HEK293 (cell line): ENCODE data around the gene DPH5.
A peak's percentile ranks its signal among the peaks of the same experiment; 100 is the strongest.

ENCODE experiments used
- CTCF ChIA-PET: fragments of 350-600 bp; formaldehyde crosslinking; extraction: SDS; loops from one replicate; lab custom pipeline; 2021; ENCODE audit warnings: antibody characterized with exemption; lab: Yijun Ruan, JAX
- POLR2A ChIA-PET: fragments of 300-600 bp; formaldehyde crosslinking; extraction: SDS; loops from one replicate; lab custom pipeline; 2020; ENCODE audit warnings: antibody characterized with exemption, inconsistent platforms; lab: Yijun Ruan, JAX
- H3K27ac ChIP-seq: fragments of 200-500 bp; sonication (Bioruptor generic); 2 replicates; pipeline ENCODE4 v1.5.1; 2014; ENCODE audit warnings: low read depth, low read length, control low read depth, inconsistent platforms; ENCODE audit errors: extremely low read depth
- H3K36me3 ChIP-seq, 2 experiments: fragments of 200-500 bp in 1 of 2; sonication (Bioruptor generic) in 1 of 2; 1 replicate in 1 of 2; 2 replicates in 1 of 2; pipeline ENCODE4 v1.5.1; 2014 to 2017; ENCODE audit warnings: inconsistent platforms in 2 of 2, low read length in 2 of 2; ENCODE audit not compliant: control insufficient read depth in 2 of 2, insufficient read depth in 1 of 2
- H3K4me1 ChIP-seq: fragments of 200-500 bp; sonication (Bioruptor generic); 2 replicates; pipeline ENCODE4 v1.5.1; 2014; ENCODE audit warnings: mild to moderate bottlenecking, low read length, inconsistent platforms; ENCODE audit not compliant: control insufficient read depth, insufficient read depth
- H3K4me3 ChIP-seq: 2 replicates; pipeline ENCODE4 v1.5.1; 2011; ENCODE audit warnings: low read depth, mild to moderate bottlenecking, control low read depth, low read length, moderate library complexity
- H3K9me3 ChIP-seq: fragments of 200-500 bp; sonication (Bioruptor generic); 2 replicates; pipeline ENCODE4 v1.5.1; 2014; ENCODE audit warnings: low read depth, low read length, inconsistent platforms; ENCODE audit not compliant: control insufficient read depth, insufficient read depth
- CTCF ChIP-seq: fragments of 450-650 bp; formaldehyde crosslinking; IDR thresholded peaks from 2 replicates; pipeline ENCODE4 v1.5.1; 2016; ENCODE audit warnings: missing biosample characterization, missing genetic modification characterization
- ELK4 ChIP-seq: IDR thresholded peaks from 2 replicates; pipeline ENCODE4 v1.6.1; 2011; ENCODE audit warnings: mild to moderate bottlenecking, low read depth, low read length, borderline replicate concordance
- KLF8 ChIP-seq: fragments of 450-650 bp; formaldehyde crosslinking; IDR thresholded peaks from 2 replicates; pipeline ENCODE4 v1.5.1; 2016; ENCODE audit warnings: missing biosample characterization, missing genetic modification characterization
- MYNN ChIP-seq: fragments of 450-650 bp; formaldehyde crosslinking; IDR thresholded peaks from 2 replicates; pipeline ENCODE4 v1.5.1; 2016; ENCODE audit warnings: missing biosample characterization, missing genetic modification characterization, borderline replicate concordance
- ZBTB20 ChIP-seq: fragments of 450-650 bp; formaldehyde crosslinking; IDR thresholded peaks from 2 replicates; pipeline ENCODE4 v1.5.1; 2016; ENCODE audit warnings: missing biosample characterization, missing genetic modification characterization
- ZBTB48 ChIP-seq: fragments of 450-650 bp; formaldehyde crosslinking; IDR thresholded peaks from 2 replicates; pipeline ENCODE4 v1.5.1; 2016; ENCODE audit warnings: missing biosample characterization, missing genetic modification characterization
- ZNF157 ChIP-seq: fragments of 450-650 bp; formaldehyde crosslinking; IDR thresholded peaks from 2 replicates; pipeline ENCODE4 v1.5.1; 2016; ENCODE audit warnings: missing biosample characterization, missing genetic modification characterization
- ZNF2 ChIP-seq: fragments of 450-650 bp; formaldehyde crosslinking; IDR thresholded peaks from 2 replicates; pipeline ENCODE4 v1.5.1; 2016; ENCODE audit warnings: missing biosample characterization, missing genetic modification characterization
- ZNF335 ChIP-seq: fragments of 450-650 bp; formaldehyde crosslinking; conservative IDR thresholded peaks from 2 replicates; pipeline ENCODE4 v1.5.1; 2016; ENCODE audit warnings: missing biosample characterization, missing genetic modification characterization
- ZNF391 ChIP-seq: fragments of 450-650 bp; formaldehyde crosslinking; IDR thresholded peaks from 2 replicates; pipeline ENCODE4 v1.5.1; 2016; ENCODE audit warnings: low read depth, missing biosample characterization, missing genetic modification characterization, borderline replicate concordance
- ZNF398 ChIP-seq: fragments of 450-650 bp; formaldehyde crosslinking; IDR thresholded peaks from 2 replicates; pipeline ENCODE4 v1.5.1; 2017; ENCODE audit warnings: missing biosample characterization, missing genetic modification characterization
- ZNF555 ChIP-seq: fragments of 450-650 bp; formaldehyde crosslinking; conservative IDR thresholded peaks from 2 replicates; pipeline ENCODE4 v1.5.1; 2017; ENCODE audit warnings: missing biosample characterization, mild to moderate bottlenecking, missing genetic modification characterization, inconsistent platforms
- ZSCAN23 ChIP-seq: fragments of 450-650 bp; formaldehyde crosslinking; IDR thresholded peaks from 2 replicates; pipeline ENCODE4 v1.5.1; 2016; ENCODE audit warnings: missing biosample characterization, missing genetic modification characterization
- TF ChIP-seq, protein P1 (sequence below): fragments of 450-650 bp; formaldehyde crosslinking; conservative IDR thresholded peaks from 2 replicates; pipeline ENCODE4 v1.5.1; 2016; ENCODE audit warnings: low read depth, missing biosample characterization, missing genetic modification characterization

Gene DPH5

DNA sequence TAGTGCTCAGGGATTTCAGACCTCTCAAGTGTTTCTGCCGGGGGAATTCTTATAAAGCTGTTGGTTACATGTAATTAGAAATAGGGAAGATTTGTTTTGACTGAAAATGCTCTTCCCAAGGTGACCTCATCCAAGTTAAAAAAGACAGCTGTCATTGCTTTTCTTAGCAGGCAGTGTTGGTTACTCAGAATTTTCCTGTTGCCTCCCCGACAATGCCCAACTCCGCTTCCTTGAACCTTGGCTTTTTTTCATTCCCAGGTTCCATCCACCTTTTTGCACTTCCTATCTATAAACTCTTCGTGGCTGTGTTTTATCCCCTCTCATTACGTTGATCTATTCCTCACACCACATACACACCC lies 825 bp upstream of the DPH5 start:
- H3K27ac ChIP-seq = peak overlapping the region; percentile 32; the same call in 1 of the 2 replicates
- H3K4me1 ChIP-seq = peaks cover 3% of the 10 kb centered on the region; the same call in 1 of the 2 replicates
- peak overlapping the region; percentile 73 for H3K4me3 ChIP-seq
- TF ChIP-seq ZNF2 (tag by site-specific recombination) (no peak), CTCF (tag by site-specific recombination) (no peak), ZNF398 (tag by site-specific recombination) (no peak), KLF8 (tag by site-specific recombination) (no peak), ZSCAN23 (tag by site-specific recombination) (no peak), ZNF335 (tag by site-specific recombination) (peak; percentile 59), ZBTB20 (tag by site-specific recombination) (no peak)
- POLR2A ChIA-PET = interaction anchor here (0.6 to 1.0 kb wide), 3 partner anchors 9 to 227 kb away, joined by 3 to 4 read pairs (median 4); no protein-coding TSS in a partner anchor
- H3K36me3 ChIP-seq = peaks cover 4 to 32% of the 10 kb centered on the region in 2 experiments; a peak in 2 of 3 replicates
- CTCF ChIA-PET = interaction anchor here (1.0 kb wide), 1 partner anchor 212 kb away, joined by 4 read pairs; no protein-coding TSS in a partner anchor
- H3K9me3 ChIP-seq = no peaks in the 10 kb centered on the region

DNA sequence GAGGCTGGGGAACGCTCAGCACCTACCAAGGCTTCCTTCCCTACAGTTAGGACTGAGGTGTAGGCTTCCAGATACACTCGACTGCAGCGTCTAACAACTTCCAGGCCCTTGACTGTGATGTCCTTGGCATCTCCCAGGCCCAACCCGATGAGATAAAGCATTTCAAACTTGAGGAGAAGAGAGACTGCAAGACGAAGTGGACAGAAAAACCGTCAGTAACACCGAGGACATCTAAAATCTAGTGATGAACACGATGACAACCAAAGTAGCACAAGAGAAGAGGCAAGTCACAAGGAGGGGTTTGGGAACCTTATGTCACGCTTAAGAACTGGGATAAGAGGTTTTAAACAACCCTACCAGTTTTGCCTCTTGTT lies 314 bp downstream of the DPH5 start:
- TF ChIP-seq ZBTB48 = no peak
- no peak for TF ChIP-seq ELK4
- TF ChIP-seq, protein P1, sequence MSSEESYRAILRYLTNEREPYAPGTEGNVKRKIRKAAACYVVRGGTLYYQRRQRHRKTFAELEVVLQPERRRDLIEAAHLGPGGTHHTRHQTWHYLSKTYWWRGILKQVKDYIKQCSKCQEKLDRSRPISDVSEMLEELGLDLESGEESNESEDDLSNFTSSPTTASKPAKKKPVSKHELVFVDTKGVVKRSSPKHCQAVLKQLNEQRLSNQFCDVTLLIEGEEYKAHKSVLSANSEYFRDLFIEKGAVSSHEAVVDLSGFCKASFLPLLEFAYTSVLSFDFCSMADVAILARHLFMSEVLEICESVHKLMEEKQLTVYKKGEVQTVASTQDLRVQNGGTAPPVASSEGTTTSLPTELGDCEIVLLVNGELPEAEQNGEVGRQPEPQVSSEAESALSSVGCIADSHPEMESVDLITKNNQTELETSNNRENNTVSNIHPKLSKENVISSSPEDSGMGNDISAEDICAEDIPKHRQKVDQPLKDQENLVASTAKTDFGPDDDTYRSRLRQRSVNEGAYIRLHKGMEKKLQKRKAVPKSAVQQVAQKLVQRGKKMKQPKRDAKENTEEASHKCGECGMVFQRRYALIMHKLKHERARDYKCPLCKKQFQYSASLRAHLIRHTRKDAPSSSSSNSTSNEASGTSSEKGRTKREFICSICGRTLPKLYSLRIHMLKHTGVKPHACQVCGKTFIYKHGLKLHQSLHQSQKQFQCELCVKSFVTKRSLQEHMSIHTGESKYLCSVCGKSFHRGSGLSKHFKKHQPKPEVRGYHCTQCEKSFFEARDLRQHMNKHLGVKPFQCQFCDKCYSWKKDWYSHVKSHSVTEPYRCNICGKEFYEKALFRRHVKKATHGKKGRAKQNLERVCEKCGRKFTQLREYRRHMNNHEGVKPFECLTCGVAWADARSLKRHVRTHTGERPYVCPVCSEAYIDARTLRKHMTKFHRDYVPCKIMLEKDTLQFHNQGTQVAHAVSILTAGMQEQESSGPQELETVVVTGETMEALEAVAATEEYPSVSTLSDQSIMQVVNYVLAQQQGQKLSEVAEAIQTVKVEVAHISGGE = no peak
- TF ChIP-seq ZNF555 (tag by site-specific recombination) = no peak
- no peak for TF ChIP-seq ZNF157 (tag by site-specific recombination)
- no peak for TF ChIP-seq MYNN (tag by site-specific recombination)
- no peak for TF ChIP-seq ZNF391
- TF ChIP-seq, all 188 proteins: peak for 0
- Histone ChIP-seq H3K36me3 (peaks cover 10 to 40% of the 10 kb centered on the region in 2 experiments), H3K4me1 (peaks cover 3% of the 10 kb centered on the region; the same call in 1 of the 2 replicates), H3K9me3 (no peaks in the 10 kb centered on the region), H3K4me3 (peak overlapping the region; percentile 73), H3K27ac (peak overlapping the region; percentile 32)
- ChIA-PET POLR2A (interaction anchor here (1.0 kb wide), 2 partner anchors 10 to 211 kb away, joined by 4 read pairs; no protein-coding TSS in a partner anchor), CTCF (interaction anchor here (0.6 to 1.3 kb wide), 3 partner anchors 213 to 674 kb away, joined by 3 to 4 read pairs (median 3); no protein-coding TSS in a partner anchor)
